Stimulated activated CD4-positive, alpha-beta T cell treated with anti-CD3 and anti-CD28 coated beads, Interleukin-2, amount 100 ng/mL, for 48 hours (primary cell): ENCODE measurements around the gene TMEM145.

Experiments
- DNase-seq, 2 donors: peaks; one replicate each; pipeline ENCODE4 v3.0.0-alpha.2; 2020

Gene TMEM145

DNA sequence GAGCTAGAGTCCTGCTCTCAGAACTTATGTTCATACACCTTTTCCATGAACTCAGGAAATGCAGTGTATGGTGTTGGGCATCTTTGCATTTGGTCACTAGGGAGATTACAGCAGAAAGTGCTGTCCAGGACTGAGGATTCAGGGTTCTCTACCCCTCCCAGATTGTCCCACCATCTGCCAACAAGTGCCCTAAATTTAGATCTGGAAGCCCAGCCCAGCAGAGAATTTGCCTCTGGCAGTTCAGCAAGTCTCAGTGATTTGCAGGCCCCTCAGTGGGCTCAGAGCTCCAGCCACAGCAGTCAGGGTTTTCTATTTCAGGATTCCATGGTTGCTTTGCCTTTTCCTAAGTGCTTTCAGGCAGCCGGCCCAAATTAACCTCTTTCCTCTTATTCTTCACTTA, 53.6 kb downstream of the TMEM145 start:
- DNase-seq, result no peak

DNA sequence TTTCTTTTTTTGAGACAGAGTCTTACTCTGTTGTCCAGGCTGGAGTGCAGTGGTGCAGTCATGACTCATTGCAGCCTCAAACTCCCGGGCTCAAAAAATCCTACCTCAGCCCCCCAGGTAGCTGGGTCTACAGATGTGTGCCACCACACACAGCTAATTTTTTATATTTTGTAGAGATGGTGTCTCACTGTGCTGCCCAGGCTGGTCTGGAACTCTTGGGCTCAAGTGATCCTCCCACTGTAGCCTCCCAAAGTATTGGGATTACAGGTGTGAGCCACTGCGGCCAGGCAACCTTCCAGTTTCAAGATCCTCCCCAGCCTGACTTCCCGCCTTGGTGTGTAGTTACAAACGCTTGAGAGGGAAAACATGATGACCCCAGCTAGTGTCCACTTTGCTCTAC, 54.8 kb downstream of the TMEM145 start:
- no peak for DNase-seq

- no peak for DNase-seq
Observed at GRCh38 chr19:42368360-42368759, 55.3 kb downstream of the TMEM145 start.

- no peak for DNase-seq
Observed at GRCh38 chr19:42368765-42369164, 55.7 kb downstream of the TMEM145 start.

DNA sequence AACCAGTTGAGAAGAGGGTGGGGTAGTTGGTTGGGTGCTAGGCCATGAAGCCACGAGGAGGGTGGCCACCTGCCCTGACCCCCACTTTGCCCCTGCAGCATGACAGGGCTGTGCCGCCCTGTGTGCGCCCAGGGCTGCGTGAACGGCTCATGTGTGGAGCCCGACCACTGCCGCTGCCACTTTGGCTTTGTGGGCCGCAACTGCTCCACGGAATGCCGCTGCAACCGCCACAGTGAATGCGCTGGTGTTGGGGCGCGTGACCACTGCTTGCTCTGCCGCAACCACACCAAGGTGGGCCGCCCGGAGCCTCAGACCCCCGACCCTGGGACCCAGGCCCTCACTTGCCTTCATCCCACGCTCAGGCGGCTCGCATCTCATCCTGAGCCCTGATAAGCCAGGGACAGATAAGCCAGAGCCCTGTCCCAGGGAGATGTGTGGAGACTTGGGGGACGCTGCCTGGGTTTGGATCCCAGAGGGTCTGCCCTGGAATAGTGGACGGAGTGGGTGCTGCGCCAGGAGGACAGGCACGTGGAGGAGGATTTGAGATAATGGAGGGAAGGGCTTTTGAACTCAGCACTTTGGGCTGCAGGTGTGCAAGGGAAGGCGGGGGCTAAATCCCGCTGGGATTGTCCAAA, 56.4 kb downstream of the TMEM145 start:
- no peak for DNase-seq

DNA sequence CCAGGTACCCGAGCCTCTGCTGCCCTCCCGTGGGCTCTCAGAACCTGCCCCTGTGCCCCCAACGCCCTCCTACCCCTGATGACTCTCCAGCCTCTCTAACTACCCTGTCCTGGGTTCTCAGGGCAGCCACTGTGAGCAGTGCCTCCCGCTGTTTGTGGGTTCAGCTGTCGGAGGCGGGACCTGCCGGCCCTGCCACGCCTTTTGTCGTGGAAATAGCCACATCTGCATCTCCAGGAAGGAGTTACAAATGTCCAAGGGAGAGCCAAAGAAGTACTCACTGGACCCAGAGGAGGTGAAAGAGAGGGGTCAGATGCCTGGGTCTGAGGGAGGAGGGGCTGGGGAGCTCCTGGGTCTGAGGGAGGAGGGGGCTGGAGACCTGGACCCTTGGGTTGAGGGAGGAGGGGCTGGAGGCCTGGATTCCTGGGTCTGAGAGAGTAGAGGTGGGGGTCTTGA, 57.0 kb downstream of the TMEM145 start:
- no peak for DNase-seq

GRCh38 chr19:42370626-42371175, 57.6 kb downstream of the TMEM145 start:
- no peak for DNase-seq
